Esophagus muscularis mucosa (tissue), 3 donors: ENCODE results near the gene MRTFA.

Experiments
- POLR2A ChIP-seq: fragments of 450-650 bp; IDR thresholded peaks from one replicate; pipeline ENCODE4 v1.6.1; 2017; ENCODE audit warnings: antibody characterized with exemption, moderate library complexity, mild to moderate bottlenecking, low read depth
- POLR2AphosphoS5 ChIP-seq, 2 donors: sonication (generic); formaldehyde crosslinking; IDR thresholded peaks; one replicate each; pipeline ENCODE4 v1.6.1; 2017; ENCODE audit warnings: antibody characterized with exemption in 2 of 2
- TF ChIP-seq, protein P1 (sequence below), 3 experiments: fragments of 200-600 bp in 2 of 3; fragments of 450-650 bp in 1 of 3; sonication (generic) in 2 of 3; IDR thresholded peaks; one replicate each; pipeline ENCODE4 v1.5.1; 2017 to 2019; ENCODE audit warnings: antibody characterized with exemption in 3 of 3, mild to moderate bottlenecking in 2 of 3, moderate library complexity in 1 of 3

- TF ChIP-seq, protein P1, sequence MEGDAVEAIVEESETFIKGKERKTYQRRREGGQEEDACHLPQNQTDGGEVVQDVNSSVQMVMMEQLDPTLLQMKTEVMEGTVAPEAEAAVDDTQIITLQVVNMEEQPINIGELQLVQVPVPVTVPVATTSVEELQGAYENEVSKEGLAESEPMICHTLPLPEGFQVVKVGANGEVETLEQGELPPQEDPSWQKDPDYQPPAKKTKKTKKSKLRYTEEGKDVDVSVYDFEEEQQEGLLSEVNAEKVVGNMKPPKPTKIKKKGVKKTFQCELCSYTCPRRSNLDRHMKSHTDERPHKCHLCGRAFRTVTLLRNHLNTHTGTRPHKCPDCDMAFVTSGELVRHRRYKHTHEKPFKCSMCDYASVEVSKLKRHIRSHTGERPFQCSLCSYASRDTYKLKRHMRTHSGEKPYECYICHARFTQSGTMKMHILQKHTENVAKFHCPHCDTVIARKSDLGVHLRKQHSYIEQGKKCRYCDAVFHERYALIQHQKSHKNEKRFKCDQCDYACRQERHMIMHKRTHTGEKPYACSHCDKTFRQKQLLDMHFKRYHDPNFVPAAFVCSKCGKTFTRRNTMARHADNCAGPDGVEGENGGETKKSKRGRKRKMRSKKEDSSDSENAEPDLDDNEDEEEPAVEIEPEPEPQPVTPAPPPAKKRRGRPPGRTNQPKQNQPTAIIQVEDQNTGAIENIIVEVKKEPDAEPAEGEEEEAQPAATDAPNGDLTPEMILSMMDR (IDR thresholded peaks at IDR 0.05): no peak
- TF ChIP-seq POLR2A: no peak
- no peak for TF ChIP-seq POLR2AphosphoS5 (IDR thresholded peaks at IDR 0.05)
These were observed 232.9 kb downstream of the MRTFA start for GRCh38 chr22:40403651-40404050.
